Type B pancreatic cell (in vitro differentiated cells): Measurements from ENCODE around the gene GAS2L3. TPM values are rescaled to one million over a fixed set of nuclear protein-coding genes. Genes with fewer than 3 reads are reported as not detected.

Experiments
- DNase-seq: peaks from one replicate; pipeline ENCODE4 v3.0.0; 2021; ENCODE audit warnings: mixed read lengths; ENCODE audit not compliant: unreplicated experiment; ENCODE audit errors: extremely low spot score
- H3K27ac Mint-ChIP-seq: 2 replicates; pipeline ENCODE4 v1.8.0; 2021; ENCODE audit warnings: mild to moderate bottlenecking, mixed read lengths
- H3K27me3 Mint-ChIP-seq: 2 replicates; pipeline ENCODE4 v1.8.0; 2021; ENCODE audit warnings: mixed read lengths
- H3K36me3 Mint-ChIP-seq: 2 replicates; pipeline ENCODE4 v1.8.0; 2021; ENCODE audit warnings: mixed read lengths
- H3K4me1 Mint-ChIP-seq: one replicate; pipeline ENCODE4 v1.8.0; 2021; ENCODE audit warnings: mixed read lengths; ENCODE audit not compliant: unreplicated experiment
- H3K4me3 Mint-ChIP-seq: 2 replicates; pipeline ENCODE4 v1.8.0; 2021; ENCODE audit warnings: mild to moderate bottlenecking, mixed read lengths
- H3K9me3 Mint-ChIP-seq: 2 replicates; pipeline ENCODE4 v1.8.0; 2021; ENCODE audit warnings: mixed read lengths
- CTCF ChIP-seq: fragments of 200-600 bp; sonication (generic); conservative IDR thresholded peaks from 2 replicates; pipeline ENCODE4 v1.5.0; 2021; ENCODE audit warnings: antibody characterized with exemption, mild to moderate bottlenecking
- total RNA-seq: library from RNA; stranded (reverse); gene quantifications from 2 replicates; pipeline ENCODE4 v1.2.1, GENCODE V29; 2021; ENCODE audit warnings: low replicate concordance

GAS2L3 gene
- total RNA-seq, 1 donor from 2014 or later: 29.4 TPM

GRCh38 chr12:100651108-100651507 lies 77.6 kb downstream of the GAS2L3 start:
- Mint-ChIP-seq H3K27me3 (peaks cover 1% of the 10 kb centered on the region), H3K36me3 (no peaks in the 10 kb centered on the region), H3K27ac (no peak overlapping the region), H3K4me3 (no peak overlapping the region), H3K9me3 (no peaks in the 10 kb centered on the region), H3K4me1 (no peaks in the 10 kb centered on the region)
- peak; percentile 61 for TF ChIP-seq CTCF
- no peak for DNase-seq

- H3K27me3 Mint-ChIP-seq: peaks cover 2% of the 10 kb centered on the region
These were observed 78.2 kb downstream of the GAS2L3 start for GRCh38 chr12:100651694-100652093.

DNA sequence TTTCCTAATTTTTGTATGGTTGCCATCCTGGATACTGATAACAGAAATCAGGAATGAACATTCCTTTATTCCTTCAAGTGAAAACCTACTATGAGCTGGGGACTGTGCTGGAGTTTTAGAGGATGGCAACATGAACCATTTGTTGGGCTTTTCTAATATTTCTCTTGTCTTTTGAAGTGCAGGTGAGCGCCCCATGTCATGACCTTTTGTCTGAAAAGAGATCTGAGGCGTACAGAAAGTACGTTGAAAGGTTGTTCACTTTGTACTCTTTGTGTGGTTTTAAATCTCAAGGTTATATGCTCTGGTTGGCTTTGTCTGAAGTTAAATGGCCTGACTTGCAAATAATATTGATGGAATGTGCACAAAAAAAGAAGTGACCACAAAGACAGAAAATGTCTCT lies 79.0 kb downstream of the GAS2L3 start:
- DNase-seq: no peak
- Mint-ChIP-seq H3K9me3 (no peaks in the 10 kb centered on the region), H3K27ac (no peak overlapping the region), H3K4me3 (no peak overlapping the region), H3K36me3 (no peaks in the 10 kb centered on the region), H3K27me3 (peaks cover 2% of the 10 kb centered on the region), H3K4me1 (no peaks in the 10 kb centered on the region)
- no peak for TF ChIP-seq CTCF

More at GRCh38 chr12:100651694-100652093, 78.2 kb downstream of the GAS2L3 start:
- Mint-ChIP-seq H3K36me3 (no peaks in the 10 kb centered on the region), H3K27ac (no peak overlapping the region), H3K4me3 (no peak overlapping the region), H3K9me3 (no peaks in the 10 kb centered on the region), H3K4me1 (no peaks in the 10 kb centered on the region)
- no peak for DNase-seq
- TF ChIP-seq CTCF: no peak

- H3K27me3 Mint-ChIP-seq: peaks cover 6% of the 10 kb centered on the region
- H3K9me3 Mint-ChIP-seq: no peaks in the 10 kb centered on the region
- H3K36me3 Mint-ChIP-seq: no peaks in the 10 kb centered on the region
- no peak overlapping the region for H3K27ac Mint-ChIP-seq
- no peak for DNase-seq
- TF ChIP-seq CTCF: no peak
- H3K4me1 Mint-ChIP-seq: no peaks in the 10 kb centered on the region
- H3K4me3 Mint-ChIP-seq: no peak overlapping the region
These were observed 82.7 kb downstream of the GAS2L3 start for GRCh38 chr12:100656141-100656540.

DNA sequence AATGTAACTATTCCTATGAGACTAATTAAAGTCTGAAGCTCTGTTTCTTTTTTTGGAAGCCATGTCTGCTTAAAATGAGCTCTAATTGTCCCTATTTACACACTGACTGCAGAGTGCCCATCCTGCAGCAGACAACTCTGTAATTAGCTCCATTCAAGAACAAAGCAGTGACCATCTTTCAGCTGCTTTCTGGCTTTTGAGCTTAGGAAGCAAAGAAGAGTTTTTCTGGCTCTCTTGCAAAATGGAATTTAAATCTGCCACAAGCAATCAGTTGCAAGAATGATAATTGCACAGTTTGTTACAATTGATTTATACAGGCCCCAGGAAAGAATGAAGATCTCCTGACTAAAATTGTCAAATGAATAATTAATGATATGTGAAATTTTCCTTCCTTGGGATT lies 83.4 kb downstream of the GAS2L3 start:
- no peak for DNase-seq
- H3K9me3 Mint-ChIP-seq: no peaks in the 10 kb centered on the region
- H3K36me3 Mint-ChIP-seq: no peaks in the 10 kb centered on the region
- no peak overlapping the region for H3K4me3 Mint-ChIP-seq
- no peaks in the 10 kb centered on the region for H3K4me1 Mint-ChIP-seq
- H3K27me3 Mint-ChIP-seq: peaks cover 6% of the 10 kb centered on the region
- no peak for TF ChIP-seq CTCF
- H3K27ac Mint-ChIP-seq: no peak overlapping the region
